WI38 (cell line): ENCODE data around the gene PNMT.

Experiments
- H3K4me3 ChIP-seq: 2 replicates; pipeline ENCODE4 v1.5.1; 2011; ENCODE audit warnings: low read depth, mild to moderate bottlenecking, control low read depth, low read length
- TF ChIP-seq, protein P1 (sequence below): IDR thresholded peaks from 2 replicates; pipeline ENCODE4 v1.5.1; 2012; ENCODE audit warnings: low read depth, mild to moderate bottlenecking, control low read depth, low read length

PNMT gene

GRCh38 chr17:39641097-39641496 is 27.2 kb upstream of the PNMT start:
- H3K4me3 ChIP-seq = no peak overlapping the region

GRCh38 chr17:39641883-39642282 is 26.4 kb upstream of the PNMT start:
- no peak overlapping the region for H3K4me3 ChIP-seq
- TF ChIP-seq, protein P1, sequence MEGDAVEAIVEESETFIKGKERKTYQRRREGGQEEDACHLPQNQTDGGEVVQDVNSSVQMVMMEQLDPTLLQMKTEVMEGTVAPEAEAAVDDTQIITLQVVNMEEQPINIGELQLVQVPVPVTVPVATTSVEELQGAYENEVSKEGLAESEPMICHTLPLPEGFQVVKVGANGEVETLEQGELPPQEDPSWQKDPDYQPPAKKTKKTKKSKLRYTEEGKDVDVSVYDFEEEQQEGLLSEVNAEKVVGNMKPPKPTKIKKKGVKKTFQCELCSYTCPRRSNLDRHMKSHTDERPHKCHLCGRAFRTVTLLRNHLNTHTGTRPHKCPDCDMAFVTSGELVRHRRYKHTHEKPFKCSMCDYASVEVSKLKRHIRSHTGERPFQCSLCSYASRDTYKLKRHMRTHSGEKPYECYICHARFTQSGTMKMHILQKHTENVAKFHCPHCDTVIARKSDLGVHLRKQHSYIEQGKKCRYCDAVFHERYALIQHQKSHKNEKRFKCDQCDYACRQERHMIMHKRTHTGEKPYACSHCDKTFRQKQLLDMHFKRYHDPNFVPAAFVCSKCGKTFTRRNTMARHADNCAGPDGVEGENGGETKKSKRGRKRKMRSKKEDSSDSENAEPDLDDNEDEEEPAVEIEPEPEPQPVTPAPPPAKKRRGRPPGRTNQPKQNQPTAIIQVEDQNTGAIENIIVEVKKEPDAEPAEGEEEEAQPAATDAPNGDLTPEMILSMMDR = no peak

More at GRCh38 chr17:39641097-39641496, 27.2 kb upstream of the PNMT start:
- TF ChIP-seq, protein P1 = no peak

GRCh38 chr17:39642291-39643074 is 25.8 kb upstream of the PNMT start:
- no peak overlapping the region for H3K4me3 ChIP-seq
- TF ChIP-seq, protein P1 = no peak

DNA sequence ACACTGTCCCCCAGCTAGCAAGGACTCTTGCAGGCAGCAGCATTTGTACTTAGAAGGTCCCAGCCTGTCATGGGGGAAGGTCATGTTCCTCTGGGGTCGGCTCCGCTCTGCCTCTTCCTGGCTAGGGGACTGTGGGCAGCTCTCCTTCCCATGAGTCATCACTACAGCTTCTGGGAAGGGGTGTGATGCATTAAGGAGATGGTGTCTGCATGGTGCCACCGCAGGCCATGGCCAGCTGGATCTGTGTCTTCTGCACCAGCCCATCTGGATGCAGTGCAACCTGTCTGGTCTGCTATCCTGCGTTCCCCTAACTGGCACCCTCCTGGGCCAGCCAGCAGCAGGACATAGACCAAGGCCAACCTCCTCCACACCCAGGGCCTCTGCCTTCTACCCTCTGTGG is 25.0 kb upstream of the PNMT start:
- TF ChIP-seq, protein P1 = no peak

DNA sequence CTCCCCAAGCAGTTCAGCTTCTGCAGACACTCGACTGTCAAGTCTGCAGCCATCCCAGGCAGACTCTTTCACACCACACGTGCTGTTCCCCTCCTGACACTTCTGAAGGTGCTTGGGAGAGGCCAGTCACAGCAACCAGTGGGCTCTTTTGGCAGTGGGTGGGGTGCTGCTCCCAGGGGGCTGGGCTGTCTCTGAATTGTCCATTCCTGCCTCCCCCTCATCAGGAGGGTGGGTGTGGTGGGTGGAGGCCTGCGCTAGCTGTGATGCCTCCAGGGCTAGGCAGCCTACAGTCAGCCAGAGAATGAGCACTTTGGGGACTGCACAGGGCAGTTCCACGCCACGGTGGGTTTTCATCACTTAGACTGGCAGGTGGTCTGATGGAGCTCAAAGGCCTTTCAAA is 21.0 kb upstream of the PNMT start:
- H3K4me3 ChIP-seq = no peak overlapping the region
- TF ChIP-seq, protein P1 = no peak

More for the DNA sequence above, 25.0 kb upstream of the PNMT start:
- no peak overlapping the region for H3K4me3 ChIP-seq

- TF ChIP-seq, protein P1 = no peak
Measured at GRCh38 chr17:39648616-39649366, 19.5 kb upstream of the PNMT start.

DNA sequence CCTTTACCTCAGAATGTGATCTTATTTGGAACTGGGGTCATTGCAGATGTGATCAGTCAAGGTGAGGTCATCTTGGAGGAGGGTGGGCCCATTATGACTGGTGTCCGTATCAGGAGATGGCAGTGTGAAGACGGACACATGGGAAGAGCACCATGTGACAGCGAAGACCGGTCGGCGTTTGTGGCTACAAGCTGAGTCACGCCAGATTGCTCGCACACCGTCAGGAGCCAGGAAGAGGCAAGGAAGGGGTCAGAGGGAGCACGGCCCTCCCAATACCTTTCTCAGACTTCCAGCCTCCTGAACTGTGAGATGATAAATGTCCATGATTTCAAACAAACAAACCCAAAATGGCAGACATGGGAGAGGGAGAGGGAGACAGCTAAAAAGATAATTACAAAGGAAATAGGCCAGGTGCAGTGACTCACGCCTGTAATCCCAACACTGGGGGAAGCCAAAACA is 18.1 kb upstream of the PNMT start:
- no peak overlapping the region for H3K4me3 ChIP-seq
- TF ChIP-seq, protein P1 = no peak

More at GRCh38 chr17:39648616-39649366, 19.5 kb upstream of the PNMT start:
- H3K4me3 ChIP-seq = no peak overlapping the region
